Tongue (tissue), 2 donors: Measurements from ENCODE around the gene HIVEP3. TPM values are rescaled to one million over a fixed set of nuclear protein-coding genes. Genes with fewer than 3 reads are reported as not detected.

Experiments
- DNase-seq: peaks from one replicate; pipeline ENCODE4 v3.0.0-alpha.2; 2015
- total RNA-seq: library from RNA; depleted of rRNA; stranded (reverse); fragments of >200 nt; gene quantifications from one replicate; pipeline ENCODE4 v1.2.3, GENCODE V29; 2014

The HIVEP3 gene
- total RNA-seq, 1 donor from 2014 or later: 2.5 TPM

DNA sequence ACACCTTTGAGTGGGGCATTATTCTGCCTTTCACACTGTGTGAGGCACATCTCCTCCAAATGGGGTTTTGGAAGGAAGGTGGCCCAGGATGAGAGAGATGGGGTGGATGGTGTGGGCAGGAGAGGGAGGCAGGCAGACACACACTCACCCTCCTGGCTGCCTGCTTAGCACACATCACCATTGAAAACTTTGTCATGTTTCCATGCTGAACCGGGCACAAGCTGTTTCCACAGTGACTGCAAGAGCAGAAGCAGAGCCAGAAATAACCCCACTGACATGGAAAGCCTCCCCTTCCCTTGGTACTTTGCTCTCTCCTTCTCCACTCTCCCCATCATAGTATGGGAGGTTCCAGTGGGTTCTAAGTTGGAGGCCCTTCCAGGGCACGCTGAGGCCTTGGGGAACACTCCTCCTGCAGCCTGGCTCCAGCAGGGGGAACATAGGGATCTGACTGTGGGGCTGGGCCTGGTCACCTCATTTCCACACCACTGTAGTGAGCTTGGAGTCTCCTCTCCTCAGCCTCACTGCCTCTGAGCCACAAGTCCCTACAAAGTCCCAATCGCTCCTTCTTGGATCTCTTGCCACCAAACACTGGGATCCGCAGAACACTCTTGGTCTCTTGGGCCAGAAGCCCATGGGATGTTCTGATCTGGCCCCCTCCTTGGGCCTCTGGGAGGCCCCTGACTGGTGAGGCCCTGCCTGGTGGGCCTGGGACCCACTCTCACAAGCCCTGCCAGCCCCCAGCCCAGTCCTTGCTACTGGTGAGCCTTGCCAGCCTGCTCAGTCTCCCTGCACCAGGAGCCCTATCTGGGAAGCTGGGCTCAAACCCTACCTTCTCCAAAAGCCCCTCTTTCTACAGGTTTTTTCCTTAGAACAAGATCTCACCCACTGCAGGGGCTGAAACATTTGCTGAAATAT lies 271.2 kb downstream of the HIVEP3 start:
- DNase-seq: no peak

DNA sequence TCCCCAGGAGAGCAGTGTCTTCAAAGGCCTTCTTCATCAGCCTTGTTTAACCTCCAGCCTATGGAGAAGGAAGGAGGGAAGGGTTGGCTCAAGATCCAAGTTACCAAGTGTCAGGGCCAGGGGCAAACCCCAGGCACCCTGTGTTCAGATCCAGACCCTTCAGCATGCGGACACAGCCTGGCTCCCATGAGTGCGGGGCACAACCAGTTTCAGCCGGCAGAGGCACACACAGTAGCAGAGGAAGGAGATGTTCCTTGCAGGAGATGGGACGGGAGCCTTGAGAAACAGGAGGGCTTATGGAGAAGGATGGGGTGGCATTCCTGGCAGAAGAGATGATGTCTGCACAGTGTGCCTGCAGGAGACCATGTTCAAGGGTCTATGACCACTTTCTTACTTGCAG lies 272.5 kb downstream of the HIVEP3 start:
- DNase-seq: no peak

DNA sequence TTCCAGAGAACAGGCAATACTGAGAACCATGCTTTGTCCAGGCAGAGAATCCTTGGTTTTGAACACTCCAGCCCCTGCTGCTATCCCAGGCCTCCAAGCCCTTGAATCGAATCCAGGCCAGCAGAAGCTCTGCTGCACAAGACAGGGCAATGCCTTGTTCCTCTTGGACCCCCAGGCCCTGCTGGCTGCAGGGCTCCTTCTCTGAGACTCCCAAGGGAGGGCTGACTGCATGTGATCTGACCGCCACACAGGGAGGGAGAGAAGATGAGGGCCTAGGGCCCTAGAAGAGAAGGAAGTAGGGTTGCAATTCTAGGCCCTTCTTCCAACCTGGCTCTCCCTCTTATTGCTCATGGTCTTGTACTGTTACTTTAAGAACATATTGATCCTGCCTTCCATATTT lies 273.7 kb downstream of the HIVEP3 start:
- DNase-seq: no peak

DNA sequence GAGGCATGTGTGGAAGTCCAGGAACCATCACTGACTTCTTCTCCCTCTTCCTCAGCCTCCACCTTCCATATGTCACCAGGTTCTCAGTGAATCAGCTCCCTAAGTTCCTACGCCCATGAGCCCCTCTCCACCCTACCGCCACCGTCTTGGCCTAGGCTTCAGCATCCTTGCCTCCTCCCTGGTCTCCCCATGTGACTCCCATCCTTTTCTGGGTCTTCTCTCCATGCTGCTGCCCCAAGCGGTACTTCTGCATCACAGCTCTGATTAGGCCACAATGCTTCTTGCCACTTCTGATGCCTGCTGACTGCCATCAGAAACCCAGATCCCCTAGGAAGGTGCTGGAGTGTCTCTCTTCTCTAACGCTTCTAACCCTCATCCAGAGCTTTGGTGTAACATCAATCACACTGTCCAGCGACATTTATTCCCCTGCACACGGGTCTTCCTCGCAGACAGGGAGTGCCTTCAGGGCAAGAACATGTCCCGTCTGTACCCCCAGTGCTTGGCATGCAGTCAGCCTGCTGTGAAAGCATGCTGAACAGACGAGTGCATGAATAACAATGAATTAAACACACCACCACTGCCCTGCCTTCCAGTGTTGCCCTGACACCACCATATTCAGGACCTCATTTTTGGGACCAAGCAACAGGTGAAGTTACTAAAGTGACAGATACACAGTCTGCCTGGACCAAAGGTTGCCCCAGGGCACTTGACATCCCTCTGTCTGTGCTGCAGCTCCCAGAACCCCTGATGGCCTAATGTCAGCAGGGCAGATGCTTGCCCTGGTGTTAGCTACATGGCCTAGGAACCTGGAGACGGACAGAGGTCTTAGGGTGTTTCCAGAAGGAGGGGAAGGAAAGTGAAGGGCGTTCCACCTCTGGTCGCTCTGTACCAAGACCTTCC lies 275.6 kb downstream of the HIVEP3 start:
- no peak for DNase-seq

DNA sequence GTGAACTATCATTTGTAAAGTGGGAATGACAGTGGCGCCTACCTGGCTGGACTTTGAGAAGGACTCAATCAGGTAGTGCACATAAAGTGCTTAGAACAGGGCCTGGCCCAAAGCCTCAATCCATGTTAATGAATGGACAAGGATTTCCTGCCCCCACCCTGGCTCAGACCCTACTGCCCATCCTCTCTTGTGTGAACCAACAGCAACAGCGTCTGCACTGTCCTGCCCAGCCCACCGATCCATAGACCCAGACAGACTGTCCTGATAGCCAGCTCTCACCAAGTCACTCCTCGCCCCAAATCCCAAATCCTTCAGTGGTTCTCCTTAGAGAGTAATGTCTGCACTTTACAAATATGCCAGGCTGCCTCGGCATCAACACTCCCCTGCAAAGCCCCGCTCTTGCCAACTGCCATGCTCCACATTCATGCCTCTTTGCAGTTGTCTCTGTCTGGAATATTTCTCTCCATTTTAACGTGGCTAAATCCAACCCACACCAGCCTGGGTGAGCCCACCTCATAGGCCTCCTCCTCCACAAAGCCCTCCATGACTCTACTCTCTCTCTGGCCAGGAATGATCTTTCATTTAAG lies 276.7 kb downstream of the HIVEP3 start:
- DNase-seq: no peak

DNA sequence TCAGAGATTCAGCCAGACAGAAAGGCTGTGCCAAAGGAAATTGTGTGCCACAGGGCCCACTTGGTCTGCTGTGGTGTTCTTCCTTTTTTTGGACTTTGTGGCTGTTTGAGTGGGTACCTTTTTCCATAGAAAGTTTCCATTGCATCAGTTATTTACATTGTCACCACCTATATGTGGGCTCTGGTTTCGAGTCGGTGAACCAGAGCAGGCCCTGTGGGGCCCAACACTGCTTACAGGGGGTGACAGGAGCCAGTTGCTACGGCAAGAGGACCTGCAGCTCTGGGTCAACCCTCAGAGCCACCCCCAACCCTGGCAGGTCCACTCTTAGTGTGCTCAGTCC lies 277.3 kb downstream of the HIVEP3 start:
- no peak for DNase-seq

DNA sequence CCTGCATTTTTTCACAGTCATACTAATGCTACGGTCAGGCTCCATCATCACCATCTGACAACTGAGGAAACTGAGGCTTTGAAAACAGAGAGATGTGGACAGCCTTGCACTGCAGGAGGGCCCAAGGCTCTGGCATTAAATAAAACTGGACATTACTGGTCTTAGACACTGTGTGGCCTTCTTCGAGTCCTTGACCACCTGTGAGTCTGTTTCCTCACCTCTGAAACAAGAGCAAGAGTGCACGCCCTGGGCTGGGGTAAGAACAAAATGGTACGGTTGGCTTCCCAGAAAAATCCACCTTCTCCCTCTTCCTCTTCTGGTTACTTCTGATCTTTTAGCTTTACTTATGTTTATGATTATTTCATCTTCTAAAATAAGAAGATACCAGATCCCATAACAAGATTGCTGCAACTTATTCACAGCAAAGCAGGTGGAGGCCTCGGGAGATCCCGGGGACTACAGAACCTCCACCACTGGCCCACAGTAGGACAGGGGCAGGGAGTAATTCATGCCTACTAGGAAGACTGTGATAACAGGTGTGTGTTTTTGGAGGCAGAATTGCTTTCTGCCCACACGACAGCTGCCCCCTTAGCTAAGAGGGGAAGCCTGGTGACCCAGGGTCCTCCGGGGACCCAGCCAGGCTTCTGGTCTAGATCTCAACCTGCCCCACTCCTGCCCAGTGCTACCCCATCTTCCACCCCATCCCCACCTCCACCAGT lies 277.8 kb downstream of the HIVEP3 start:
- DNase-seq: no peak

DNA sequence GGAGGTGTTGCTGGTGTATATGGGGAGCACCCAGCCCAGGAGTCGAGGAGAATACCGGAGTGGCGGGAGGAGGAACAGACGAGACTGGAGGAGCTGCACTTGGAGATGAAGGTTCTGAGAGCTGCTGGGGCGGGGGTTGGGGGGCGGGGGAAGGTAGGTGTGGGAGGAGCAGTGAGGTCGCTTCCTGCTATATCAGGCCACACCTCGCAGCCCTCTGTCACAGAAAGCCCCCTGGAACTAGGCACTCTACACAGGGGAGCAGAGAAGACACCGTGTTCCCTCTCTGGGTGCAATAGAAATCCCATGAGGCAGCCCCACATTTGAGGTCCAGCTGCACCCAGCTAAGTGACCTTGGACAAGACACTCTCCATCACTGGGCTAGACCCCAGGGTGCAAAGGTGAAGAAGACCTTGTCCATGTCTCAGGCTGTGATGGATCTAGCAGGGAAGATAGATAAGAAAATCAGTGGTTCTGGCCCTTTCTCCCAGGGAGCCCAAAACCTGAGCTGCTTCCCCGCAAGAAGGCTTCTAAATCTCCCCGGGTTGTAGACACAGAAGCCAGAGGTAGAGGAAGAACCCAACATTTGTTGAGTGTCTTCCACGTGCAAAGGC lies 278.5 kb downstream of the HIVEP3 start:
- no peak for DNase-seq

DNA sequence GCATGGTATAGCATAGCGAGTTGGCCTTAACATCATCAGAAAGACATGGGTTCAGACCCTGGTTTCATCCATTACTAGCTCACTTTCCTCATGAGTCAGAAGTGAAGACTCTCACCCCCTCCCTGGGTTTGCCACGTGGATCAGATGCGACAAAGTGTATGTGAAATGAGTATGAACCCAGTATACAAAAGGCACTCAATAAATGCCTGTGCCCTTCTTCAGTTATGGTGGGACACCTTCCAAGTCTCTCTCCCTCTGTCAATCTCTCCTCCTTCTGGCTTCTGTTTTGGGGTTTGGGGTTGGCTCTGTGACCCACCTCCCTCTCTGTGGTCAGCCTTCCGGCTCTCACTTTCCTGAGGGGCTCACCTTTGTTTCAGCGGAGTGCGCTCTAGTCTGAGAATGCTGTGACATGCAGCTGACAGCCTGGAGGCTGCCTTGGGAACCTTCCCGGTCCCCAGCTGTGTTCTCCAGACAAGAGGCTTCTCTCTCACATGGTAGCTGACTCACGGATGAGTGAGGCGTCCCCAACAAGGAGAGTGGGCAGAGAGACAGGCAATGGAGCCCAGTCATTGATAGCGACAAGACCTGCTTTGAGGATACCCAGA lies 279.3 kb downstream of the HIVEP3 start:
- DNase-seq: peak; percentile 24

DNA sequence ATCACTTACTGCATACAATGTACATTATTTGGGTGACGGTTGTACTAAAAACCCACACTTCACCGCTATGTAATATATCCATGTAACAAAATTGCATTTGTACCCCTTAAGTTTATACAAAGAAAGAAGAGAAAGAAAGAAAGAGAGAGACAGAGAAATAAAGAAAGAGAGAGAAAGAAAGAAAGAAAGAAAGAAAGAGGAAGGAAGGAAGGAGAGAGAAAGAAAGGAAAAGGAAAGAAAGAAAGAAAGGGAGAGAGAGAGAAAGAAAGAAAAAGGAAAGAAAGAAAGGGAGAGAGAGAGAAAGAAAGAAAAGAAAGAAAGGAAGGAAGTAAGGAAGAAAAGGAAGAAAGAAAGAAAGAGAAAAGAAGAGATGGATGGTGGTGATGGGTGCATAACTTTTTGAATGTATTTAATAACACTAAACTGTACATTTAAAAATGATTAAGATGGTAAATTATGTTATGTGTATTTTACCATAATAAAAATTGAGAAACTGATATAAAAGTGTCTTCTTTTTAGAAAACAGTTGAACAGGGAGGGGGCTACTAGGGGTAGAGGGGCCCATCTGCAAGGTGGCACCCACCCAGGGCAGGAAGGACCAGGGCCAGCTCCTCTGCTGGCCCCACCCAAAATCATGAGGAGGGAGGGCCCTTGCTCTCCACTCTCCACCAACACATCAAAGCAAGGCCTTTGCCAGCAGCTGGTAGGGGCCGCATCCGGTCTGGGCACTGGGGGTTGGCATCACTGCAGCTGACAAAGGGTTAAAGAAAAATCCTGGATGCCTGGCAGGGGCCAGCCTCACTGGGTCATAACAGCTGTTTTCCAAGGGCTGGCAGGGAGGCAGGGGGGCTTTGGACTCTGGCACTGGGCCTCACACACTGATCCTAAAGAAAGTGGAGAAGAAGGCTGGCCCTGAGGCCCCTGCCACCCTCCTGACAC lies 280.4 kb downstream of the HIVEP3 start:
- DNase-seq: peak; percentile 86

DNA sequence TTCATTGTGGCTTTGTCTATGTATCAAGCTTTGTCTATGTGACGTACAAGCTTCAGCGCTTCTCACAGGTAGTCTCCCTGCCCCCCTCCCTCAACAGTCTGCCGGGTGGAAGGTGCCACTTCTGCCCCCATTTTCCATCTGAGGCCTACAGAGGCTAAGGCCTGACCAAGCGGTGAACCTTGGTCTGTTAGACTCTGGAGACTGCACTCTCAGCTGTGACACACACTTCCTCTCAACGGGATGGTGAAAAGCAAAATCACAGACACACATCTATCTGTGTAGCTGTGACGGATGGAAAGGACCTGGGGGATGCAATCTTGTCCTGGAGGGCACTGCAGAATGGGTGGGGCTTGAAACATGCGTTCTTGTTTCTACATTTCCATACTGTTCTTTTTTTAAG lies 281.4 kb downstream of the HIVEP3 start:
- no peak for DNase-seq

DNA sequence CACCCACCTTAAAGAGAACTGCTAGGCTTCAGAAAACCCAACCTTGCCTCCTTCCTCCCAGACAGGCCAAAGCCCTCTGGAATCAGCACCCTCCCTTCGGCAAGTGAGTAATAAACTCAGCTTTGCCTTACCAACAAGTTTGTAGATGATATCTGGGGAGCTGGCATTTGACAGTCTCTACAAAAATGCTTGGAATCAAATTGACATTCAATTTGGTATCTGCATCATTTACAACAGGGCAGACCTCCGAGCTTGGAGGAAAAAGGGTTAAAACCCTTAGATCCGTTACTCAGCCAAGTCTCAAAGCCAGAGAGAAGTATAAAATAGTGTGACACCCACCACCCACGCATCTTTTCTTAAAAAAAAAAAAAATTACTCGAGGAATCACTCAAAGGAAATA lies 285.0 kb downstream of the HIVEP3 start:
- no peak for DNase-seq

DNA sequence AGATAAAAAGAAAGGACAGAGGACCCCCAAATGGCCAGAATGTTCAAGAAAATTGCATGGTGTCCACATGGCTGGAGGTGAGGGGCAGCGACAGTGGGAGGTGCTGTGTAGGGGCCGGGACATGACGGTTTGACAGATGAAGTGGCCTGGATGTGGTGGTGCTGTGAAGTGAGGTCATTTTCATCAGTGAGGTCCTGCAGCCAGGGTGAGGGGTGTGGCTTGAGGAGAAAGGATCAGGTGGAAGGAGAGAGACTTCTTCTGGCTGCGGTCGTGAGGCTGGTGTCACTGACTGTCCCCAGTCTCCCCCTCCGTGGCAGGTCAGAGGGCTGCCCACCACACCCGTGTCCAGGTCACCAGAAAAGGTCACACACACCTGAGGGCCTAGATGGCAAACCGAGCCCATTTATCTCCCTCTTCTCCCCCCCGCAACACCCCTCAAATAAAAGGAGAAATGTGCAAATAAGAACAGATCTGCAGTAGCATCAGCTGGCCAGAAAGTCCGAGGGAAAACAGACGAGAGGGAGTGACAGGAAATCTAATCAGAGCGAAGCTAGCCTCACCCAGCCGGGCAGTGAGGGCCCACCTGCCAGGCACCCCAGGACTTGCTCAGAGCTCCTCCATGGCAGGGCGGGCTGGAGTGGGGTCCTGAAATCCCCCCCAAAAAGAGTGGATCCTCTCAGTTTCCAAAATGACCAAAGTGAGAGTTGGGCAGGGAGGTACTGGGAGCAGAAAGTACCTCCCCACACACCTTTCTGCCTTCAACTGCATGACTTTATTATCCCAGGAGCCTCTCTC lies 285.7 kb downstream of the HIVEP3 start:
- no peak for DNase-seq

DNA sequence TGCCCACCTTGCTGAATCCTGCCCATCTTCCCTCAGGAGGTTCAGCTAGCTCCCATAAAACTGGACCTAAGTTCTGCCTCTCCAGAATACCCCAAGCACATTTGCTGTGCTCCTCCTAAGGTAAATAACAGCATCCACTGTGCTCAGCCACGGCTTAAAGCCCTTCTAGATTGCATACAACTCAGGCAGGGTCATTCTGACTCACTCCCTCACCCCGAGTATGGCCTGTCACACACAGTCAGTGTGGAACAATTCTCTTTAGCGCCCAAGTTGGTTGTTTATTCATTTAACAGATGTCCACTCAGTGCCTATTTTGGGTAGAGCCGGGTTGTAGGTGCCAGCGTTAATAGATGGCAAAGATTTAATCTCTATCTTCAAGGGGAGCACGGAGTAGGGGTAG lies 286.8 kb downstream of the HIVEP3 start:
- DNase-seq: no peak

DNA sequence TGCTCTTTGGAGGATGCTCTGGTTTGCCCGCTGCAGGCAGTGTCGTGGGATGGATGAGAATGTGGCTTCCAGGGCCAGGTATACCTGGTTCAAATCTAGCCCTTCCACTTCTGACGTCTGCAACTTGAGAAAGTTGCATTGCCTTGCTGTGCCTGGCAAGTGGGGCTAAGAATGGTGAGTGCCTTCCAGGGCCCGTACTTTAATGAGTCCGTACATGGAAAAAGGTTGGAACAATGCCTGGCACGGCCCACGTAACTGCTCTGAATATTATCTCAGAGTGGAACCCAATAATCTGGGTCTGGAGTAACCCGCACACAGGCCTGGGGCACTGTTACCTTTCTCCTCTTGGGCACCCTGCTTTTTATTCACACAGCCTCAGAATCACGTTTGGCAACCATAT lies 287.6 kb downstream of the HIVEP3 start:
- DNase-seq: no peak

DNA sequence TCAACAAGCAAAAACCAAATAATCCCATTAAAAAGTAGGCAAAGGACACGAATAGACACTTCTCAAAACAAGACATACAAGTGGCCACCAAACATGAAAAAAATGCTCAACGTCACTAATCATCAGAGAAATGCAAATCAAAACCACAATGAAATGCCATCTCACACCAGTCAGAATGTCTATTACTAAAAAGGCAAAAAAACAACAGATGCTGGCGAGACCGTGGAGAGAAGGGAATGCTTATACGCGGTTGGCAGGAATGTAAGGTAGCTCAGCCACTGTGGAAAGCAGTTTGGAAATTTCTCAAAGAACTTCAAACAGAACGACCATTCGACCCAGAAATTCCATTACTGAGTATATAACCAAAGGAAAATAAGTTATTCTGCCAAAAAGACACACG lies 289.2 kb downstream of the HIVEP3 start:
- DNase-seq: no peak

DNA sequence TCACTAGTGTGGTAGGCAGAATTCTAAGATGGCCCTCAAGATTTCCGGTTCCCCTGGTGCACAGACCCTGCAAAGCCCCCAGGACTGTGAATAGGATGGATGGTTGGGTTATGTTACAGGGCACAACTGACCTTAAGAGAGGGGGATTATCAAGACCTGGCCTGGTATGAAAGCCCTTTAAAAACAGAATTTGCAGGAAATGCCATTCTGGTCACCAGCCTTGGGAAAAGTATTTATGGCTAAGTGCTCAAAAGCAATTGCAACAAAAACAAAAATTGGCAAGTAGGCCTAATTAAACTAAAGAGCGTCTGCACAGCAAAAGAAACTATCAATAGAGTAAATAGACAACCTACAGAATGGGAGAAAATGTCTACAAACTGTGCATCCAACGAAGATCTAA lies 289.6 kb downstream of the HIVEP3 start:
- no peak for DNase-seq

DNA sequence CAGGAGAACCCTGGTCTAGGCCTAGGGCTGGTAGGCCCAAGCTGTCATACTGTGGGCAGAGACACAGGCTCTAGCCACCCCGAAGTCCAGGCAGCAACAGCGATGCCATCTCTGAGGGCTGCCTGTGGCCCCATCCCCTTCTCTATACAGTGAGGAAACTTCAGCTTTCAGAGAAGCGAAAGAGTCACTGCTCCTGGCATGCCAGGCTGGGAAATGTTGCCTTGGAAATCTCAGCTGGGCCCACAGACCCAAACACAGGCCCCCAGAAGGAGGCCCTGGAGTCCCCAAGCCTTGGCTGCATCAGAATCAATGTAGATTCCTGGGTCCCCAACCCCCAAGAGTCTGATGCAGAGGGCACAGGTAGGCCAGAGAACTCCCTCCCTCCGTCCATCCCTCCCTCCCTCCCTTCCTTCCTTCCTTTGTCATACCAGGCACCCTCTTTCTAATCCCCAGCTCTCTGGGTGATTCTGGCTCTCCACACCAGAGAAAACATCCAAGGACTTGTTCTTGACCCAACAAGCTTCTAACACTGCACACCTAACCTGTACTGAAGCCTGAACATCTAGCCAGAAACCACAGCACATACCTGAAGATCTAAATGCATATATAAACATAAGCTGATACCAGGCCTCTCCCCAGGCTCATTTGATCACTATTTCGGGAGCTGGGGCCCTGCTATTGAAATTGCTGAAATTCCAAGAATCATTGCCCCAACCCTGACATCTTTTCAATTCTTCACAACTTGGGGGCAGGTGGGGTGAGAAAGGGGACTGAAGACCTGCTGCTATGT lies 291.0 kb downstream of the HIVEP3 start:
- no peak for DNase-seq
